OCI-M2 (cell line): ENCODE measurements around the gene AGRP.
"Not testable (repeated sequence)": the region's sequence is repeated elsewhere in the genome, so short reads cannot be mapped to it uniquely, and the experiment has no call there.

Experiments used
- DNase-seq: peaks from one replicate; lab custom pipeline; 2025; ENCODE audit not compliant: unreplicated experiment; lab: John Stamatoyannopoulos, UW

The AGRP gene, protein sequence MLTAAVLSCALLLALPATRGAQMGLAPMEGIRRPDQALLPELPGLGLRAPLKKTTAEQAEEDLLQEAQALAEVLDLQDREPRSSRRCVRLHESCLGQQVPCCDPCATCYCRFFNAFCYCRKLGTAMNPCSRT

GRCh38 chr16:67483150-67483549 is at the start of gene AGRP:
AGRP (minus strand) TSS chr16:67483547; CDS start chr16:67483398, 149 bp downstream.
- no peak for DNase-seq

DNA sequence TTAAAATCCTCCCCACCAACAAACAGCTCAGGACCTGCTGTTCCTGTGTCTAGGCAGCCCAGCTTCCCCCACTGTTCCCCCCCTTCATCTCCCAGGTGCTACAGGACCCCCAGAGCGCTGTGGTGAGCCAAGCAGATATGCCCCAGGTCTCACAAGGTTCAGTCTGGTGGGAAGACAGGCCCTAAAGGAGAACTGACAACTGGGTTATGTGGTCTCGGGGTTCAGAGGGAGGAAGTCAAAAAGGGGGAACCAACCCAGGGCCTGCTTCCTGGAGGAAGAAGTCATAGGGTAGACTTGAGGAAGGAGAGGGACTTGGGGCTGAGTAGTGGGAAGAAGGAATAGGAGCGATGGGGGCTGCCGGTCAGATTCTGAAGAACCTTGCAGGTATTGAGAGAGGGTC is 47.9 kb upstream of the AGRP start:
- no peak for DNase-seq

DNA sequence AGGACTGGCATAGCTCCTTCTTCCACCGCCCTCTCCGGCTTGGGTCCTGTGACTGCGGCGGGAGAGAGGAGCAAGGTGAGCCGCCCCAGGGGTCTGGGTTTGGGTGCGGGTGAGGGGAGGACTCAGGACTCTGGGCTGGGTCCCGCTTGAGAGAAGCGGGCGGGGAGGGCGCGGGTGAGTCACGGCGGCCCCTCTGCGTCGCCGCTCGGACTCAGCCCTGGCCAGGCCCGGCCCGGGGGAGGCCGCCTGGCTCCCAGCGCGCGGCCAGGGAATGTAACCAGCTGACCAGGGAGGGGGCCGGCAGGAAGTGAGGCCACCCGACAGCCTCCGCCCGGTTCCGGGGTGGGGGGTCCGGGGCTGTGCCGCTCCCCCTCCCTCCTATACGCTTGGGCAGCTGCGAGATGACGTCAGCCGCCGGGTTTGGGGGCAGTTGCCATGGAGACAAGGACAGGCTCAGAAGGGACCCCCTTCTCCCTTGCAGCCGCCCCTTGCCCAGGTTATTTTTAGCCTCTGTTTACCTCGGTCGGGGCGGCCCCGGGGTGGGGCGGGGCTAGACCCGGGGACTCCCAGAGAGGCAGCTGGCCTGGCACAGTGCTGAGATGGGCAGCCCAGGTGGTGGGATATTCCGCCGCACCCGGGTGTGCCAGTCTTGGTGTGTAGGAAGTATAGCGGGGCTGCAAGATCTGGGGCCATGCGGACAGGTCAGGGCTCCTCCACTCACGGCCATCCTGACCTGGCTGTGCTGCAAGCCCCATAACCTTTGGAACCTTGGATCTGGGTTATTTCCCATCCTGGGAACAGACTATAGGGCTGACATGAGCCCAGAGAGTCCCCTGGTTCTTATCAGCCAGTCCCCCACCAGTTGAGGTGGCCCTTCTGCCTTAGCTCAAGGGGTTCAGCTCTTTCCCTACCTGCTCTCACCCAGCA is 46.9 kb upstream of the AGRP start:
- no peak for DNase-seq

GRCh38 chr16:67529582-67530012 is 46.2 kb upstream of the AGRP start:
- DNase-seq: no peak

DNA sequence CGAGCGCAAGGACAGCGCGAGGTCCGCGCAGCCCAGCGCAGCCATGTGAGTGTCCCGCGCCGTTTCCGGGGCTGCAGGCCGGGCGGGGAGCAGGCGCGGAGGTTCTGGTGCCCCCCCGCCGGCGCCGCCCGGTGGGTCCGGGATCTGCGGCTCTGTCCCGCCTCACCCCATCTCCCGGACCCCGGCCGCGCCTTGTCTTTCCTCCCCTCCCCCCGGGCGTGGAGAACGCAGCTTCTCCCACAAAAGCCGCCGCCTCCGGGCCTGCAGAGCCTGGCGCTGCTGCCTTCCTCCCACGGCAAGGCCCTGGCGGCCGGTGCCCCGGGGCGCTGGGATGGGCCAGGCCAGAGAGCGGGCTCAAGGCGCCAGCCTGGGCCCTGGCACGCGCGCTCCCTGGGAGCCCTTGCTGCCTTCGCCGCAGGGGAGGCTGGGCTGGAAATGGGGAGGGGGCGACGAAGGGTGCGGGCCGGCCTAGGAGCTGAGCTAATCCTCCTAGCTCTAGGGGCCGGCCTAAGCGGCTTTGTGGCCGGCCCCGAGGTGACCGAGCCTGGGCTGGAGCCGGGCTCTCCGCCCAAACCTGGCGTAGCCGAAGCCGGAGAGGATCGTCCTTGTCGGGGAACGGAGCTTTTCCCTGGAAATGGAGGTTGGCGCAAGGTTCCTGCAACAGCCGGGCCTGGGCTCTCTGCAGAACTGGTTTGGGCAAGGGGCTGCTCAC is 45.7 kb upstream of the AGRP start:
- no peak for DNase-seq

DNA sequence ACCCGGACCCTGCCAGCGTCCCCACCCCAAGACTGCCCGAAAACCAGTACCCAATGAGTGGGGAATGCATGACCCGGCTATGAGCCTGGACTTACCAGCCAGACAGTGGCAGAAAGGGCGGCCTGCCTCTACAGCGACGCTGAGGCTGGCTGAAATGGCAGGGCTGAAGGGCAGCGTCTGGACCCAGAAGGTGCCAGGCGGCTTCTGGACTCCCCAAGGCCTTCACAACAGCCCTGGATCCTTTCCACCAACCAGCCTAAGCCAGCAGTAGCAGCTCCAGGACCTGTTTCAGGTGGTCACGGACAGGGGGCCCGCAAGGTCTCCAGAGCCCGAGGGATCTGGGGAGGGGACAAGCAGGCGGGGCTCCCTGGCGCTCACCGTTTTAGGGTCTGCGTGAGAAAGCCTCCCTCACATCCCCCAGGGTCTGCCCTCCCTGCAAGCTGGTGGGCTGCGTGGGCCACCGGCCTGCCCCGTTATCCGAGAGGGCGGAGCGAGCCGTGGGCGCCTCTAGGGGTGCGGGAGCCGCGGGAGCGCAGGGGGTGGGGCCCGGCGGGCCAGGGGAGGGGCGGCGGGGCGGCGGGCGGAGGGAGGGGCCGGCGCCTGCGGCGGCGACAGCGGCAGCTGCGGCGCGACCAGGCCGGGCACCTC is 45.0 kb upstream of the AGRP start, which contains the start of gene RIPOR1:
TSS of gene RIPOR1 (plus strand) at position 608 of the 648 bp plus-strand sequence. CDS start 9,618 bp downstream, outside the sequence.
- DNase-seq: no peak

- no peak for DNase-seq
Measured at GRCh38 chr16:67526149-67526791, 42.9 kb upstream of the AGRP start.

GRCh38 chr16:67525176-67525860 is 42.0 kb upstream of the AGRP start:
- no peak for DNase-seq

GRCh38 chr16:67521095-67521804 is 37.9 kb upstream of the AGRP start:
- peak; percentile 81 for DNase-seq

- DNase-seq: no peak
Measured at GRCh38 chr16:67519242-67519641, 35.9 kb upstream of the AGRP start.

GRCh38 chr16:67518676-67519075 is 35.3 kb upstream of the AGRP start:
- no peak for DNase-seq

- DNase-seq: no peak
Measured at GRCh38 chr16:67517661-67518423, 34.5 kb upstream of the AGRP start.

- no peak for DNase-seq
Measured at GRCh38 chr16:67517155-67517445, 33.8 kb upstream of the AGRP start.

DNA sequence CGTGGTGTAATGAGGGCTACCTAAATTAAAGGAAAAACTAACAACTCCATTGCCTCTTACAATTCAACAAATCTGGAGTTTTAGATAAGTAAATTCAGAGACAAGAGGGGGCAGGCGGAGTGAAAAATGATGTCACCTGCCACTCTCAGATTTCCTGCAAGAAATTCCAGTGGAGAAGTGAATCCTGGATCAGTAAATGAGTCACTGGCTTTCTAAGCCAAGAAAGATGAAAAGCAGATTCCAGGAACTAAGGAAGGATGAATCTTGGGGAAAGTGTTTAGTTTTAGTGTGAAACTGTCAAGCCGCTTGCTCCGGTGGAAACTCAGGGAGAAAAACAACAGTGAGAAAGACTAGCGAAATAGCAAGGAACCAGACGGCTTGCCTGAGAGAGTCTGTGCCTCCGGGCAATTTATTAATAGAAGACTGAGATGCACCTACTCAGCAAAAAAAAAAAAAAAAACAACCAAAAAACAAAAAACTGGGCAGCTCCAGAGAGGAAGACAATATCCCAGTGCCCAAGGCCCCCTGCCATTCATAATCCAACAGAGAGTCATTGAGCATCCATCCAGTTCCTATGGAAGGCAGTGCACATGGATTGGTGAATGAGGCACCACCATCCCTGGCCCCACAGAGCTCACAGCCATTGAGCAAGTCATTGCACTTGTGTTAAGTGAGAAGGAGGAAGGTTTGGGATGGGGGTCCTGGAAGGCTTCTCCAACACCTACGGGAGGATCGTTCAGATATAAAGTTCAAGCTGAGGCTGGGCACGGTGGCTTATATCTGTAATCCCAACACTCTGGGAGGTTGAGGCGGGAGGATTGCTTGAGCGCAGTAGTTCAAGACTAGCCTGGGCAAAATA is 33.2 kb upstream of the AGRP start:
- no peak for DNase-seq

GRCh38 chr16:67514382-67514828 is 31.1 kb upstream of the AGRP start:
- DNase-seq: peak; percentile 73

GRCh38 chr16:67513892-67514291 is 30.5 kb upstream of the AGRP start:
- not testable (repeated sequence) for DNase-seq

GRCh38 chr16:67509016-67509415 is 25.7 kb upstream of the AGRP start:
- no peak for DNase-seq

DNA sequence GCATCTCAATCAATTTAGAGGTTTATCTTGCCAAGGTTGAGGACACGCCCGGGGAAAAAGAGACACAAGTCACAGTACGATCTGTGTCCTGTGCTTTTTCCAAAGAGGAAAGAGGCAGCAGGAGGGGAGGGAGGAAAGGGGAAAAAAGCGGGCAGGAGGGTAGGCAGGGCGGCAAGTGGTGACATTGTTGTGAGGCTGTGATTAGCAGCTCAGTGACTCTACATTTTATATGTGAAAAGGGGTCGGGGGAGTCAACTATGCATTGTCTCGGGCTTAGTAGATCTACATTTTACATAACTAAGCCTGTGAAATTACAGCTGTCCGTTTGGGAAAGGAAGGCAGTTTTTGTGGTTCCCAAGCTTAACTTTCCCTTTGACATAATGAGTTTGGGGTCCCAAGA is 23.1 kb upstream of the AGRP start:
- DNase-seq: no peak
